Renal pelvis (tissue), 4 donors: ENCODE data around the gene IL25. TPM values are rescaled to one million over a fixed set of nuclear protein-coding genes. Genes with fewer than 3 reads are reported as not detected.
"Not testable (repeated sequence)": the region's sequence is repeated elsewhere in the genome, so short reads cannot be mapped to it uniquely, and the experiment has no call there.

Experiments used
- DNase-seq: peaks from one replicate; pipeline ENCODE4 v3.0.0-alpha.2; 2013
- polyA plus RNA-seq, 3 donors: library from polyadenylated mRNA; unstranded; fragments of 120-200 nt; gene quantifications; one replicate each; pipeline ENCODE4 v1.2.1, GENCODE V29; 2013; ENCODE audit not compliant: insufficient read length in 3 of 3

The IL25 gene
- polyA plus RNA-seq, 3 donors, result not detected

GRCh38 chr14:23387916-23388882, 15.6 kb downstream of the IL25 start:
- DNase-seq, result no peak

DNA sequence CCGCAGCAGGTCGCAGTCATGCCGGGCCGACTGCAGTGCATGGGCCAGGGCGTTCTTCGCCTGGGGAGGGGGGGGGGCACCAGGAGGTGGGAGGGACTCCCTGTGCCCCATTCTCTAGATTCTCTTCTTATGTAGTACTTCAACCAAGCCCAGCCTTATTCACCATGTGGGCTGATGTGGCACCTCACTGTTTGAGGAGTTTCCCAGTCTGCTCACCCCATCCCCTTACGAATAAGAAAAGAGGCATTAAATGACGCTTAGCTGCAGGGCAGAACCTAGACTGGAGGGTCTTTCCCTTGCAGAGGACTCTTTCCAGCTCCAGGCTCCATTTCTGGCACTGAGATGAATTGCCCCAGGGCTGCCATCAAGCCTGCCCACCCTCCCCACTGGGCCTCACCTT, 16.4 kb downstream of the IL25 start:
- no peak for DNase-seq

- DNase-seq, result no peak
Observed at GRCh38 chr14:23389396-23389795, 16.8 kb downstream of the IL25 start.

GRCh38 chr14:23389871-23390270, 17.3 kb downstream of the IL25 start:
- not testable (repeated sequence) for DNase-seq

DNA sequence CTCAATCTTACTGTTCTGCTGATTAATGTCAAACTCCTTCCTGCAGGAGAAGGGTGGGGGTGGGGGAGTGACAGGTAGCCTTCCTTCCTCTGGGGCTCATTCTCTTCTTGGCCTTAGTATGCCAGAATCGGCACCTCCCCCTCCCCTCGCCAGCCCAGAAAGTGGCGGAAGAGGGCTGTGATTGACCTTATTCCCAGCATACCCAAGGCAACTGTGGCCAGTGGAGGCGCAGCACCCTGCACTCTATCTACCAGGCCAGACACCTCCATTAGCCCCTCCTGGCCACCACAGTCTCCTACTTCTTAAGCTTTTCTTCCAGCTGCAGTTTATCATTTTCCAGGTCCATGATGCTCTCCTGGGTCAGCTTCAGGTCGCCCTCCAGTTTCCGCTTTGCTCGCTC, 20.0 kb downstream of the IL25 start:
- no peak for DNase-seq

GRCh38 chr14:23396126-23396525, 23.5 kb downstream of the IL25 start:
- DNase-seq, result no peak

GRCh38 chr14:23396781-23397407, 24.3 kb downstream of the IL25 start:
- no peak for DNase-seq

GRCh38 chr14:23398348-23398747, 25.7 kb downstream of the IL25 start:
- no peak for DNase-seq

DNA sequence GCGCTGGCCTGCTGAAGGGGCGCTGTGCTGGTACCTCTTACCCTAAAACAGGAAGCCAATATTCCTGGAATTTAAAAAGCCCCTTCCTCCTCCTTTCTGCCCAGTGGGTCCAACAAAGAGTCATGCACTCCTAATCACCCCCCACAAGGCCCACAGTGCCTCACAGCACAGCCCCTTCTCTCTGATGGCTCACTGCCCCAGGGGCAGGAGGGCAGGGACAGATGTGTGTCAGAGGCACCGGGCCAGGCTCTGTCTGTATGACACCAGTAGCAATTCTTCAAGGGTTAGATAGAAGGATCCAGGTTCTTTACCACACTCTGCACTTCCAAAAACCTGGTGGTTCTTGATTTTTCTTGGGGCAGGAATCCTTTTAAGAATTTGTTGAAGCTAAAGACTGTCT, 26.5 kb downstream of the IL25 start:
- no peak for DNase-seq

DNA sequence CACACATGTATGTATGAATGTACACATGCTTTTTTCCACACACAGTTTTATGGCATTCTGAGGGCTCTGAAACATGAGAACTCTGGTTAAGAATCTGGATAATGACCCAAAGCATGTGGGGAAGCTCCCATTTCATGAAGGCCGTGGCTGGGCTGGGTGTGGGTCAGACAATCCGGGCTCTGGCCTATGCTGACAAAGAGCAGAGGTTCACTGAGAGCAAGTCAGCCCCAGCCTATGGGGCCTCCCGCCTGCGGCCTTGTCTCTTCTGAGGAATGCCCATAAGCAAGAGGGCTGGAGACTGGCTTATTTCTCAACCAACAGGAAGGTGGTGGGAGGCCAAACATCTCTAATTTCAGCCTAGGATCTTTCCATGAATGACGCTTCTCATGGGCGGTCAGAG, 27.0 kb downstream of the IL25 start:
- peak; percentile 17 for DNase-seq

DNA sequence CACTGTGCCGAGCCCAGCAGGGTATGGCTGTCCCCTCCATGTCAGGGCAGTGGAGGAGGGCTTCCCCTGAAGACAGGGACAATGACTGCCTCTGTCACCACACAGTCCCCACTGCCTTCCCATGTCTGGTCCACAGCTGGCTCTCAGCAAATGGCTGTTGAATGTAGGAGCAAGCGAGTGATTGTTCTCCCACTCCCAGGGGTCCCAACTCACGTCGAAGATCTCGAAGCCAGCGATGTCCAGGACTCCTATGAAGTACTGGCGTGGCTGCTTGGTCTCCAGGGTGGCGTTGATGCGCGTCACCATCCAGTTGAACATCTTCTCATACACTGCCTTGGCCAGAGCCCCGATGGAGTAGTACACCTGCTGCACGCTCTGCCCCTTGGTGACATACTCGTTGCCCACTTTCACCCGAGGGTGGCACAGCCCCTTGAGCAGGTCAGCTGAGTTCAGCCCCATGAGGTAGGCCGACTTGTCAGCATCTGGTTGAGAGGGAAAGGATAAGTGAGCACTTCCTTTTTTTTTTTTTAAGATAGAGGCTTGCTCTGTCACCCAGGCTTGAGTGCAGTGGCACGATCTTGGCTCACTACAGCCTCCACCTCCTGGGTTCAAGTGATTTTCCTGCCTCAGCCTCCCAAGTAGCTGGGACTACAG, 28.0 kb downstream of the IL25 start:
- DNase-seq, result not testable (repeated sequence)

DNA sequence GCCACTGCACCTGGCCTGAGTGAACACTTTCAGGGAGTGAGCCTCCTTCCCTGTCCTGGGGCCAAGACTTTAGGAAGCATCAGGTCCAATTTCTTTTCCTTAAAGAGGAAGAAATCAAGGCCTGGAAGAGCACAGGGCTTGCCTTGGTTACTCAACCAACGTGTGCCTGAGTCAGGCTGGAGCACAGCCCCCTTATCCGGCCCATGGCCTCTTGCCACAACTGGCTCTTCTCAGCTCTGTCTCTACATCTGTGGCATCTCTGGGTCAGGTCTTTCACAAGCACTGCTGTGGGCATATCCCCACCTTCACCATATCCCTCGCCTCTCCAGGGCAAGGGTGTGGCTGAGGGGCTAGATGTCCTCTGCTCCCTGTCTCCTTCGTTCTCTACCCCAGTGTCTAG, 28.7 kb downstream of the IL25 start:
- no peak for DNase-seq

DNA sequence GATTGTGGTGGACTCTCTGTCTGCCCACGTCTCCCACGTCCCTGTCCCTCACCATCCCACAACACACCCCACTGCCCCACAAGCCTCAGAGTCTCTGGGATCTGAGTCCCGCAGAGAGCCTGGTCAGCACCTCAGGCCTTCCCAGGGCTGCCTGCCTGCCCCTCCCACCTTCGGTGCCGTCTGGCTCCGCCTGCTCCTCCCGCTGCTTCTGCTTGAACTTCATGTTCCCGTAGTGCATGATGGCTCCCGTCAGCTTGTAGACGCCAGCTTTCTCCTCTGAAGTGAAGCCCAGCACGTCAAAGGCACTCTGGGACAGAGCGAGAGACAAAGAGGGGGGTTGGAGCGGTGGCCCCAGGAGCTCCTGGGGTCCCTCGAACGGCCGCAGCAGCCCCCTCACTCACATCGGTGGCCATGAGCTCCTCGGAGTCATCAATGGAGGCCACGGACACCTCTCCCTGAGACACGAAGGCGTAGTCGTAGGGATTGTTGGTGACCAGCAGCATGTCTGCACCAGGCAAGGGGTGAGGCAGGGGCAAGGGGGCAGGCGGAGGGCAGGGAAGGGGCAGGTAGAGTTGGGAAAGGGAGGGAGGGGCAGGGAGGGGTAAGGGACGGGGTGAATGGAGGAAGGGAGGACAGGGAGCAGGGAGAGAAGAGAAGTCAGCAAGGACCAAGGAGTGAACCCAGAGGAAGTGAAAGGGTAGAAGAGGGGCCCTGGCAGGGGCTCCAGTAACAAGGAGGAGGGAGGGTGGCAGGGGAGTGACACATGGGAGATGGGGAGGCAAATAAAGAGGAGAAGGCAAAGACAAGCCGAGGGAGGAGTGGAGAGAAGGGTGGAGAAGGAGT, 29.9 kb downstream of the IL25 start:
- no peak for DNase-seq

DNA sequence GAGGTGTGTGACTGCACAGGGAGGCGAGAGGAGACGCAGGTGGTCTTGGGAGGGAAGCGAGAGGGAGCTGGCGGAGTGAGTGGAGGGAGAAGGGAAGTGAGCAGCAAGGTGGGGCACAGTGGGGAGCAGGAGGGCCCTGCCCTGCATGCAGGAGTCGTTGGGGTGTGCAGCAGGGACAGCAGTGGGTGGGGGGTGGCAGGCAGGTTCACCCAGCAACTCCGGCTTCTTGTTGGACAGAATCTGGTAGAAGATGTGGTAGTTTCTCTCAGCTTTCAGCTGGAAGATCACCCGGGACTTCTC, 30.5 kb downstream of the IL25 start:
- DNase-seq, result no peak

GRCh38 chr14:23403908-23404307, 31.3 kb downstream of the IL25 start:
- DNase-seq, result no peak

- DNase-seq, result no peak
Observed at GRCh38 chr14:23404331-23404900, 31.8 kb downstream of the IL25 start.

- DNase-seq, result no peak
Observed at GRCh38 chr14:23405096-23405495, 32.5 kb downstream of the IL25 start.

- no peak for DNase-seq
Observed at GRCh38 chr14:23405516-23406025, 33.0 kb downstream of the IL25 start.

DNA sequence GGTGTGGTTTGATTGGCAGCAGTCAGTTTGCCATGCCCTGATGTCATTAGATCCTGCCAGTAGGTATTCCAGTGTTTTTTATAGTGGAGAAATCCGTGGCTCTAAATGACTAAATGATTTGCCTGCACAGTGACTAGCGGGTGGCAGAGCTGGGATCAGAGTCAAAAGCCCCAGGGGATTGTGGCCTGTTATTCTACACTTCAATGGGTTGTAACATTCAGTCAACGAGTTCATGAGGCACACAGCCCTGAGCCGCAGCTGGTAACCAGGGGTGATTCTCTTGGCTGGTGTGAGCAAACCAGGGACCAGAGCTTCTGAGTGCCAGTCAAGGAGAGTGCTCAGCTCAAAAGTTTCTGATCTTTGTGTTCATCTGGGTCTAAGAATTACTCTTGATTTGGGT, 33.6 kb downstream of the IL25 start:
- no peak for DNase-seq

DNA sequence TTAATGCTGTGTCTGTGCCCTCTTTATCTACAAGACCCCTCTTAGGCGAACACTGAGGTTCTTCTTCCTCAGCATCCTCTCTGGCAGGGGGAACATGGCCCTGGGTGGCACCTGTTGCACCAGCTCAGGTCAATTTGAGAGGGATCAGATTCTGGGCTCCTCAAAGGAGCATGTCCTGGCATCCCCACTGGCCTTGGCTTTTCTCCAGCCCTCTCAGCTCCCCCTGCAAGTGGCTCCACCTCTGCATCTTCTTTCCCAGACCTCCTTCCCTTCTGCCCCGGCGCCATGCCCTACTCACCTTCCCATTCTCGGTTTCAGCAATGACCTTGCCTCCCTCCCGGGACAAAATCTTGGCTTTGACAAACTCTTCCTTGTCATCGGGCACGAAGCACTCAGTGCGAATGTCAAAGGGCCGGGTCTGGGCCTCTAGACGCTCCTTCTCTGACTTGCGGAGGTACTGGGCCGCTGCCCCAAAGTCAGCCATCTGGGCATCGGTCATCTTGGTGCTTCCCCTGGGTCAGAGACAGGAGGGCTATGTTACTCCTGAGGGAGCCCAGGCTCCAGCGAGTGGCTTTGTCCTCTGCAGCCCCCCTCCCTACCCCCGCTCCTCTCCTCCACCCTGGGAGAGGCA, 34.2 kb downstream of the IL25 start:
- DNase-seq, result no peak
